Fibroblast of lung (primary cell): Measurements from ENCODE around the gene ABCB1.

Experiments
- EZH2 ChIP-seq: IDR thresholded peaks from 2 replicates; pipeline ENCODE4 v1.5.1; 2012; ENCODE audit warnings: low read length, control low read depth, mild to moderate bottlenecking; ENCODE audit errors: missing control alignments
- TF ChIP-seq, protein P1 (sequence below), 2 donors: IDR thresholded peaks in 1 of 2; conservative IDR thresholded peaks in 1 of 2; 1 replicate in 1 of 2; 2 replicates in 1 of 2; pipeline ENCODE4 v1.5.1; 2011 to 2012; ENCODE audit warnings: low read length in 2 of 2, control low read depth in 1 of 2, inconsistent platforms in 1 of 2, low read depth in 1 of 2, mild to moderate bottlenecking in 1 of 2

DNA sequence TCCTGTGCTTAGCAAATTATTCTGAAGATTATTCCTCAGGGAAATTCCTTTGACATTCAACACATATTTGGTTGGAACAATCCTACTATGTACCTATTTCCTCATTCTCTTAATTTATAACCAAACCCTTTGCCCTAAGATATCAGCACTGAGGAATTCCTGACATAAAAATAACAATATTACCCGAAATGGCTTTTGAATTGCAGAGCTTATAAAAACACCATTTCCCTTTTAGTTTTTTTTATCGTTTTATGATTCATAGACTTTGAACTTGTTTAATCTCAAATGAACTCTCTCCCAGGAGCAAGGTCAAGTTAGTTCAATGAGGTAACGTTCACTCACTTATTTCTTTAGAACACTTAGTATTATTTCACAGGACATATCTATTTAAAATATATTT lies 7.7 kb upstream of the ABCB1 start:
- TF ChIP-seq, protein P1, sequence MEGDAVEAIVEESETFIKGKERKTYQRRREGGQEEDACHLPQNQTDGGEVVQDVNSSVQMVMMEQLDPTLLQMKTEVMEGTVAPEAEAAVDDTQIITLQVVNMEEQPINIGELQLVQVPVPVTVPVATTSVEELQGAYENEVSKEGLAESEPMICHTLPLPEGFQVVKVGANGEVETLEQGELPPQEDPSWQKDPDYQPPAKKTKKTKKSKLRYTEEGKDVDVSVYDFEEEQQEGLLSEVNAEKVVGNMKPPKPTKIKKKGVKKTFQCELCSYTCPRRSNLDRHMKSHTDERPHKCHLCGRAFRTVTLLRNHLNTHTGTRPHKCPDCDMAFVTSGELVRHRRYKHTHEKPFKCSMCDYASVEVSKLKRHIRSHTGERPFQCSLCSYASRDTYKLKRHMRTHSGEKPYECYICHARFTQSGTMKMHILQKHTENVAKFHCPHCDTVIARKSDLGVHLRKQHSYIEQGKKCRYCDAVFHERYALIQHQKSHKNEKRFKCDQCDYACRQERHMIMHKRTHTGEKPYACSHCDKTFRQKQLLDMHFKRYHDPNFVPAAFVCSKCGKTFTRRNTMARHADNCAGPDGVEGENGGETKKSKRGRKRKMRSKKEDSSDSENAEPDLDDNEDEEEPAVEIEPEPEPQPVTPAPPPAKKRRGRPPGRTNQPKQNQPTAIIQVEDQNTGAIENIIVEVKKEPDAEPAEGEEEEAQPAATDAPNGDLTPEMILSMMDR (conservative IDR thresholded peaks at IDR 0.05 in 1 of 2, IDR thresholded peaks at IDR 0.05 in 1 of 2; ENCODE audit: low read depth in 1 of 2, low read length in 2 of 2): no peak
- no peak for TF ChIP-seq EZH2
